Fibroblast of skin of scalp (primary cell): ENCODE measurements around the gene FAM229B. TPM values are rescaled to one million over a fixed set of nuclear protein-coding genes. Genes with fewer than 3 reads are reported as not detected.
"Not testable (repeated sequence)": the region's sequence is repeated elsewhere in the genome, so short reads cannot be mapped to it uniquely, and the experiment has no call there.

Experiments used
- DNase-seq: peaks from one replicate; pipeline ENCODE4 v3.0.0-alpha.2; 2013
- polyA plus RNA-seq, 2 experiments: library from polyadenylated mRNA; unstranded; fragments of 120-200 nt; gene quantifications; one replicate each; pipeline ENCODE4 v1.2.1, GENCODE V29; 2013; ENCODE audit not compliant: insufficient read length in 2 of 2

The FAM229B gene, protein sequence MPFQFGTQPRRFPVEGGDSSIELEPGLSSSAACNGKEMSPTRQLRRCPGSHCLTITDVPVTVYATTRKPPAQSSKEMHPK
- polyA plus RNA-seq (2013, experiment 1 of 2; ENCODE audit: insufficient read length), result 40.4 TPM
- polyA plus RNA-seq (2013, experiment 2 of 2; ENCODE audit: insufficient read length), result 40.5 TPM

DNA sequence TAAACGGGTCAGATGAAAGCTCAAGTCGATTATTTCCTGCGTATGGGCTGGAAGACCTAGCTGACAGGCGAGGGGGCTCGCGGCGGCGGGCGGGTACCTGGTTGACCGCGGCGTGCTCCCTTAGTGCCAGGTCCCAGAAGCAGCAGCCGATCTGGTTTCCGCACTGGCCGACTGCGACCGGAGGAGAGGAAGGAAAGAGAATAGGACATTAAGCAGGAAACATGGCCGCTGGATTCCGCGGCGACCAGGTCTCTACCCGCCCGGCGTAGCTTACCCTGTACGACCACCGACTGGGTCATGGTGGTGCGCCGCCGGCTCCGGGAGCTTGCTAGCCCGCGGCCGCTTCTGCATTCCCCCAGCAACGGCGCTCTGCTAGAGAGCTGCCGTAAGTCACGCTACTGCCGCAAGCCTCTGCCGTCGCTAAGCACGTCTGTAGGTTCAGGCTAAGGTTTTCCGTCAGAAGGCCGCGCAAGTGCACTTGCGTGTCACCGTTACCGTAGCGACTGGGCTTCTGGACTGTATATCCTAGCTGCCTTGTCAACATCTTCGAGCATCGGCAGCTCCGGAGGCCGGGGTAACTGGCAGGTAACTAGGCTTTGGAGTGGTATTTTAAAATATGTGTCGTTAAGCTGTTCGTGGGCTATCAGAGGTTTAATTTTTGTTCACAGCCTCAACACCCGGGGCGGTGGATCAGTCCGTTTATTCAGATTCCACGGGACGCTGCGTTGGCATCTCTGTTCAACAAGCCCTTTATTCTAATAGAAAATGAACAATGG is at the start of gene FAM229B, which contains the start of gene TUBE1:
FAM229B (plus strand) TSS at position 456 of the 776 bp plus-strand sequence. CDS start 11,693 bp downstream, outside the sequence.
TUBE1 (minus strand) TSS at position 347 of the 776 bp plus-strand sequence; CDS start at position 299, 48 bp downstream.
- DNase-seq, result peak; percentile 97

DNA sequence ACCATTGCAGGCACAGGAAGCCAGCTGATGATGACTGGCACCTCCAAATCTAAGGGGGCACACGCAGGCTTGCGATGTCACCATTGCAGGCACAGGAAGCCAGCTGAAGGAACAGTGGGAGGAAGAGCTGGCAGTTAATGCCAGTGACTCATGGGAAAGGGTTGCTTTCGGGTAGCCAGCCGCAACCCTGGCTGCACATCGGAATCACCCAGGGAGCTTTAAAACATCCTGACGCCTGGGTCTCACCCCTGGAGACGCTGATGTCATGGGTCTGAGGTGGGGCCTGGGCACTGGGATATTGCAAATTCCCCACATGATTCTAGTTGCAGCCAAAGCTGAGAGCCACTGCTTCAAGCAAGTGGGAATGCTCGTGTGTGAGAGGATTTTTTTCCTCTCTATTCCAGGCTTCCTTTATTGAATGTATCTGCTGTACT is 49.6 kb upstream of the FAM229B start:
- DNase-seq, result peak; percentile 97

DNA sequence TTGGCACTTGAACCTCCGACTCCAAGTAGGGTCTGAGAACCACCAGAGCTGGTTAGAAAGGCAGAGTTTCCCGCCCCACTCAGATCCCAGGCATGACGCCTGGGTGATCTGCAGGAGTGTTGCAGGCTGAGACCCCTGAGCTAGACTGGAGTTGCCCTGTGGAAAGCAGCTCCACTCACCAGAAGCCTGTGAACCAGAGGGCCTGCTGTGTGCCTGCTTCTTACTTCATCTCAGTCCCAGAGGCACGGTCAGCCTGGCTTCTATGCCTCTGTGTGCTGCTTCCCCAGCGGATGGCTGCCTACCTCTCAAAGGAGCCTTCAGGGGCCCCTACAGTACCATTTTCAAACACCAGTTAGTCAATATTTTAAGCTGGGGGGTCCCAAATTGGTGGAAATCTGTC is 49.1 kb upstream of the FAM229B start:
- DNase-seq, result peak; percentile 27

DNA sequence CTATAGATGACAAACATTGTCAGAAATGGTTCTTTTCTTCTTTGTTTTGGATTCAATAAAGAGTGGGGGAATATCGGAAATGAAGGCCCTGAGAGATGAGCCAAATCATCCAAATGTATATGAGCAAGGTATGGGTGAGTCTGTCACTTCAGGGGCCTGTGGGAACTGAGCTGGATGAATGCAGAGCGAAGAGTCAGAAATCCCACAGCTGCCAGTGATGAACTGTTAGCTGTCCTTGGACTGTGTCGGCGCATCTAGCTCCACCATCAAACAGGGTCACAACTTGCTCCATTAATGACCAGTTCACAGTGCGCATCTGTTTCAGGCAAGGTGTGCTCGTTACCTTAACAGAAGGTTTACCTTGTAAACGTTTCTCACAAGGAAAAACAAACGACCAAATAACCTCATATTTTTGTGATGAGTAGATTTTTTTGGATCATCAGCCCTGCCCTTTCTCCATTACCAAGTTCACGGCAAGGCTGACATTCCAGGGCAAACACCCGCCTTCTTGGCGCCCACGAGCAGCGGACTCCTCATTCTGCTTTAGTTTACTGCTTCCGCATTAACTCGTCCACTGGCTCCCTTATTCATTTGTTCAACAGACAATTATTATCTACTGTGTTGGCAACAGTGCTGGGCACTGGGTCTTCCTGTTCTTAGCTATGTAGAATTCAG is 48.5 kb upstream of the FAM229B start:
- DNase-seq, result no peak

DNA sequence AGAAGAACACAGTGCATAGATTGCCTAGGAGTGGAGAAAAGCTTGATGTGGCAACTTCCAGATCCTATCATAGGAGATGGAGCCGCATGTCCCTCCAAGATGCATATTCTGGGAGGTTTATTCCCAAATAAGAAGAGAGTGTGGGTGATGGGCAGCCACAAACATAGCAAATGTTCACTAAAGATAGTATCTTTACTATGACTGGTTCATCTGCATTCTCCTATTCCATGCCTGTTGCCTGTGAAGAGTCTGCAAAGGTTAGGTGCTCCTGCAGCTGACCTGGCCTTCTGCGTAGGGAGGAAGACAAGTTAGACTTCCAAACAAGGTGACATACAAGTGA is 48.0 kb upstream of the FAM229B start:
- no peak for DNase-seq

DNA sequence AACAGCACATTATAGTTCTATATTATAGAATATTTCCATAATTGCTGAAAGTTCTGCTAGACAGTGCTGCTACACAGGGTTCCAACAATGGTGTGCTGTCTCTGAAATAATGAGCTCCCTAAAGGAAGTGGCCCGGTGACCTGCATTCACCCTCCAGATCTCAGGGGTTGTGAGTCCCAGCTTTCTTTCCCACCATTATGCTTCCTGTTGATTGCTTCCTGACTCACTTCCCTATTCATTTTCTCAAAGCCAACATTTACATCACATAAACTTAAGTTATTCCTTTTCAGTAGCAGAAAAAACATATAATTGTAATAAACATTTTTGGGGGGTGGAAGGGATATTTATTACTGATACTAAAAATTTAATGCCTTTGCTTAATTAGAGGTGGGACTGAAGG is 46.4 kb upstream of the FAM229B start:
- DNase-seq, result no peak

DNA sequence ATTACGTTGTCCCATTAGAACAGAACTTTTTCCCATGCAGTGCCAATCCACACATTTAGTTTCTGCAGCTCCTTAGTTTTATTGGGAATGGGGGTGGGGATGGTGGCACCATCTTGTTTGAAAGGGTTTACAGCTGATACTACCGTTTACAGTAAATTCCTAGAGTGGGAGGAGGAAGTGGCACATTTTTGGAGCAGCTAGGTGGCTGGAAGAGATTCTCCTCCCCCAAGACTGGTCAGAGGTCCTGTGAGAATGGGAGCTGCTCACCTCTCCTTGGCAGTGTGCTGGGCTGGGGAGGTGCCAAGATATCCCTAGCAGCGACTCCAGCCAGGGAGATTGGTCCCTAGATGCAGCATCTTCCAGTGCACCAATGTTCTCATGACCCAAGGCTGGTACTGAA is 45.9 kb upstream of the FAM229B start:
- no peak for DNase-seq

DNA sequence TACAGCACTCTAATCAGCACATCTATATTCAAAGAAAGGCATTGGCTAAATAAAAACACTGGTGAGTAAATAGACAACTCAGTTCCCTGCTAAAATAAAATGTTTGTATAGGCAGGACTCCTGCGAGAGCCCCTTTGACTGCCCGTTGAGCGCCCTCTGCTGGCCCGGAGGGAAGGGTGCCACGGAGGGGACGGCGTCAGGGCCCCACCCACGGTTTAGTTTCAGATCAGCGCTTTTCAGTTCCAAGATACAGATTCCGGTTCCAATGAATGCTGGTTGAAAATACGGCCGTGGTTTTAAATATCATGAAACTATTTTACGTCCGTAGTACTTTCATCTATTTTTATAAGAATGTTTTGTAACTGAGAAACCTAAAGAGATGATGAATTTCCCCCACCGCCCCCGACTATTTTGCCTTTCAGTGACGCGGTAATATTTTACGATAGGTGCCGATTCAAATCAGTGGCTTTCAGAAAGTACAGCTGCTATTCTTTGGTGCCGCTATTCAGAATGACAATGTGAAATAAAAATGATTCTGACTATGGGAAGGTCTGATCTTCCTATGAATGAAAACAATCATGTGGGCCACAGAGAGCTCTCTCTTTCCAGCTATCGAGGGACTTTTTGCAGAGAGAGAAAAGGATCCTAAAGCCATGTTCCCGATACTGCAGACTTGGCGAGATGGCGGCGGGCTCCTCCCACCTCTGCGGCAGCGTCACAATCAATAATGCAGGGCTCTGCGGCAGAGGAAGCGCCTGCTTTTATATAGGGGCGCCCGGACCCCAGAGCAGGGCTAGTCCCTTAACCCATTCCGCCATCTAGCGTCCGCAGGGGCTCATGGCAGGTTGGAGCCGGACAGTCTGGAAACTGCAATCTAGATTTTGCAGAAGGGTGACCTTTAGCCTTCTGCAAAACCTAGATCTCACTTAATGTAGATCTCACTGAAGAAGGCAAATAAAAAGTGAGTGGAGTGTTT is 44.1 kb upstream of the FAM229B start:
- DNase-seq, result peak; percentile 95

DNA sequence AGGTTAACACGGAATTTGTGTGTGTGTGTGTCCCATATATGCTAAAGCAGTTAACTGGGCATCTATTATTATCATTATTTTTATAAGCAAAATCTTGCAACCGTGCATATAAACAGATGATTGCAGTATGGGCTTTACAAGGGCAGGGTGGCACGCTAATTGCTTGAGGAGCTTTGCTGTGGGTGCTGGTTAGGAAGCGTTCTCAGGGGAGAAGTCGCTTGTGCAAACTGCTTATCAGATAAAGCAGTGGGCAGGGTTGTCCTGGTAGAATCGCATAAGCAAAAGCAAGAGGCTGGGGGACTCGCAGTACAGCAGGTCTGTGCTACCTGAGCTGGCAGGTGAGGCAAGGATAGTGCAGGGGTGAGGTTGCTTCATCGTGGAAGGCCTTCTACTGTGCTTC is 43.2 kb upstream of the FAM229B start:
- DNase-seq, result no peak

DNA sequence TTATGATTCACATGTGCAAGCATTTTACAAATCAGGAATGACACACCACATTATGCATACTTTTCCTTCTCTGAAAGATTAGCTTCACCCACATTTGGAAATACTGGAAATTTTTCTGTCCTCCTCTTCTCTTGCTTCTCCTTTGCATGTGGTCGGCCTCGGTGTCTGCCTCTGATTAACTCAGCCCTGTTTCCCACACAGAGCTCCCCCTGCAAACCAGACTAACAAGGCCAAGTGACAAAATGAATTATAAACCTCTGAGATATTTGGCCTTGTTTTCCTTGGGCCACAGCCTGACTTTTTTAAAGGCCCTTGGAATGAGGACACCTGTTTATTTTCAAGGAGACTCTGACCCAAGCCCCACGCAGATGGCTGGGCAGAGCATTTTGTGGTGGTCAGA is 42.5 kb upstream of the FAM229B start:
- peak; percentile 99 for DNase-seq

DNA sequence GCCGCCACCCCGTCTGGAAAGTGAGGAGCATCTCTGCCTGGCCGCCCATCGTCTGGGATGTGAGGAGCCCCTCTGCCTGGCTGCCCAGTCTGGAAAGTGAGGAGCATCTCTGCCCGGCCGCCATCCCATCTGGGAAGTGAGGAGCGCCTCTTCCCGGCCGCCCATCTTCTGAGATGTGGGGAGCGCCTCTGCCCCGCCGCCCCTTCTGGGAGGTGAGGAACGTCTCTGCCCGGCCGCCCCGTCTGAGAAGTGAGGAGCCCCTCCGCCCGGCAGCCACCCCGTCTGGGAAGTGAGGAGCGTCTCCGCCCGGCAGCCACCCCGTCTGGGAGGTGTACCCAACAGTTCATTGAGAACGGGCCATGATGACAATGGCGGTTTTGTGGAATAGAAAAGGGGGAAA is 39.9 kb upstream of the FAM229B start:
- not testable (repeated sequence) for DNase-seq

DNA sequence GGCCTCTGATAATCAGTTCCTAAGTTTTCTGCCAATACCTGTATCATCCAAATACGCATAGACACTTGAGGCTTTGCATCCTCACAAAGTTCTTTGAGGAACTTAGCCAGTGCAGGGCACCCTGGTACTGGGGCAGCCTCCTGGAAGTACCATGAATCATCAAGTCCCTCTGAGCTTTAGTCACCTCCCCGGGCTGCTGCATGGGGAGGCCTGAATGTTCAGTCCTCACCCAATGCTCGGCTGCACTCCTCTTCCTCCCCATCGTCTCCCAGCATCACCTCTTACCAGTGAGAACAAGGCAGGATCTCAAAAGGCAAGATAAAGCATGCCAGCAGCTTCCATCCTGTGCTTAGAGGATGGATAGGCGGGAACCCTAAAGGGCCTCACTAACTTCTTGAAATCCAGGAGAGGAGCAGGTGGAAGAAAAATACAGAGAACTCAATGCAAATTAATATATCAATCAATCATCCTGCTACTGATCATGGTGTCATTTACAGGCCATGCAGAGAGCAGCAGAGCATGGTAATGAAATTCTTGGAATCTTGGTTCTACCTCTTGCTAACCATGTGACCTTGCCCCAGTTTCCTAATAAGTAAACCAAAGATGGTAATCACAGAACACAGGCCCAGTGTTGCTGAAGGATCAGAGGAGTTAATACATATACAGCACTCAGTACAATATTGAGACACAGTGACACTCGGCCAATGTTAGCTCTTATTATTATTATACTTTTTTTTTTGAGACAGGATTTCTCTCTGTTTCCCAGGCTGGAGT is 38.2 kb upstream of the FAM229B start:
- no peak for DNase-seq

DNA sequence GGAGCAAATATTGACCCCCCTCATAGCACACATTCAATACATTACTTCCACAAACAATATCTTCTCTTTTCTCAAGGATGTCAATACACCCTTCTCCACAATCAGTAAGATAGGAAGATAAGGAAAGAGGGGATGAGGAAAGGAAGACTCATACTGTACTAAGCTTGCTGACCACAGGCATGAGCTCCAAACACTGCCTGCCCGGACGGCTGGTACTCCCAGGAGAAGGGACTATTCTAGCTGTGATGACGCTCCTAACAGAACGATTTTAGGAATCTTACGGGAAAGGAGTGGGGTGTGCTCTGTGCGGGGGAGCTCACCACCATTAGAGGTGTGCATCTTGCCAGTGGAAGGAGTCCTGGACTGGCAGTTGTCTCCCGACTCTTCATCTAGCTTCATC is 37.4 kb upstream of the FAM229B start:
- no peak for DNase-seq

DNA sequence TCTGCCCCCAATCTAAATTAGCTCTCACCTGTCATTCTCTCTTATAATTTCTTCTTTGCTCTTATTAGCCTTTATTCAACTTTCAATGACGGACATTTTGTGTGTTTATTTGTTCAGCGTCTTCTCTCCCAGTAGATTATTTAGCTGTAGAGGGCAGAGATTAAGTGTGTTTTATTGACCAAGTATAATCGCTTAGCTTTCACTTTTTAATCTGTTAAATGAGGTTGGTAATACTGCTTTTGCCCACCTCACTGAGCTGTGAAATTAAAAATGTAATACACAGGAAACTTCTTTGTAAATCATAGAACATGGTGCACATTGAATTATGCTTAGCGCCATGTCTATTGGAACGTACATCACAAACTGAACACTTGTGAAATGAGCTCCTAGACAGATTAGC is 37.0 kb upstream of the FAM229B start:
- DNase-seq, result no peak

DNA sequence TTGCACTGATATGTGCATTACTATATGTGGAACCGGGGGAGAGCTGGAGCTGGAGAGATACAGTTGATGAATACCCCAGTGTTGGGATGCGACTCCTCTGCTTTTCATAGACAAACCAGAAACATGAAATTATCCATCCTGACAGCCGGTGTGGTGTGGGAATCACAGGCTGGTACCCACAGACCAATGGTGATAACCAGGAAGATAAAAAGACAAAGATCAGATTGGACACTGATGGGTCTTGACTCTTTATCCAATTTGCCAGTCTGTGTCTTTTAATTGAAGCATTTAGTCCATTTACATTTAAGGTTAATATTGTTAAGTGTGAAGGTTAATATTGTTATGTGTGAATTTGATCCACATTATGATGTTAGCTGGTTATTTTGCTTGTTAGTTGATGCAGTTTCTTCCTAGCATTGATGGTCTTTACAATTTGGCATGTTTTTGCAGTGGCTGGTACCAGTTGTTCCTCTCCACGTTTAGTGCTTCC is 36.1 kb upstream of the FAM229B start:
- not testable (repeated sequence) for DNase-seq

DNA sequence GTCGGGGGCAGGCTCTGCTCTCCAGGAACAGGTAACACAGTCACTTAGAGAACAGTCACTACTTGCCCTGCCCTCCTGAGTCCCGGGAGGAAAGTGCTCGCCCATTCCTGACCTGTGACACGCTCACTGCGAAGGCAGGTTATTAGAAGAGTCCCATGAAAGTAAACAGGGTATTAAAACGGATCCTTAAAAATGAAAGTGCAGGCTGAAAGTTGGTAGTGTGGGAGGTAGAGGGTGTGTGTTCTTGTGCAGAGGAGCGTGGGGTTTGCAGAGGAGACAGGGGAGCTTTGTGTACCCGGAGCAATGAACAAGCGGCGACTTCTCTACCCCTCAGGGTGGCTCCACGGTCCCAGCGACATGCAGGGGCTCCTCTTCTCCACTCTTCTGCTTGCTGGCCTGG is 33.4 kb upstream of the FAM229B start, which contains the start of gene CCN6:
CCN6 (plus strand) TSS at position 104 of the 400 bp plus-strand sequence; CDS start at position 358, 254 bp downstream.
- DNase-seq, result no peak

DNA sequence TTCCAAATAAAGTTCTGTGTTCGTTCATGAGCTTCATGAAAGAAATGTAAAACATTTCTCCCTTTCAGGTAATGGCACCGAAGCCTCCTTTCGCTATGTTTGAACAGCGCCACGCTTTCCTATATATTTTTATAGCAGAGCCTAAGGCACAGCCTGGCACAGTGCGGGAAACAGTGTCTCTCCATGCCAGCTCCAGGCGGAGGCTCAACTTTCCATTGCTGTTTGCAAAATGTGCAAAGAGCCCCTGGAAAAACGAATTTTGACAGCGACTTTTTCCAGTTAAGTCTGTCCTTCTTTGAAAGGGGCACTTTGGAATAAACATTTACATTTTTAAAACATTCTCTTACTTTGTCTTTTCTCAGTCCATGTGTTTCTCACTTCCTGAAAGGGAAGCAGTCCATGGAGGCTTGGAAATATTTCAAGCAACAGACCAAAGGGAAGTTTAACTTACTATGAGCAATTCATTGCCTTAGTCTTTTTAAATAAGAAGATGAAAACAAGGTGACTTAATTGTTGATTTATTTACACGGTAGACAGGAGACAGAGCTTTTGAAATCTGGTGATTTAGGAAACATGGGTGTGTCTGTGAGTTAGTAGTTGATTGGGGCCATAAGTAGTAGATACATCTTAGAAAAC is 32.7 kb upstream of the FAM229B start:
- DNase-seq, result no peak

DNA sequence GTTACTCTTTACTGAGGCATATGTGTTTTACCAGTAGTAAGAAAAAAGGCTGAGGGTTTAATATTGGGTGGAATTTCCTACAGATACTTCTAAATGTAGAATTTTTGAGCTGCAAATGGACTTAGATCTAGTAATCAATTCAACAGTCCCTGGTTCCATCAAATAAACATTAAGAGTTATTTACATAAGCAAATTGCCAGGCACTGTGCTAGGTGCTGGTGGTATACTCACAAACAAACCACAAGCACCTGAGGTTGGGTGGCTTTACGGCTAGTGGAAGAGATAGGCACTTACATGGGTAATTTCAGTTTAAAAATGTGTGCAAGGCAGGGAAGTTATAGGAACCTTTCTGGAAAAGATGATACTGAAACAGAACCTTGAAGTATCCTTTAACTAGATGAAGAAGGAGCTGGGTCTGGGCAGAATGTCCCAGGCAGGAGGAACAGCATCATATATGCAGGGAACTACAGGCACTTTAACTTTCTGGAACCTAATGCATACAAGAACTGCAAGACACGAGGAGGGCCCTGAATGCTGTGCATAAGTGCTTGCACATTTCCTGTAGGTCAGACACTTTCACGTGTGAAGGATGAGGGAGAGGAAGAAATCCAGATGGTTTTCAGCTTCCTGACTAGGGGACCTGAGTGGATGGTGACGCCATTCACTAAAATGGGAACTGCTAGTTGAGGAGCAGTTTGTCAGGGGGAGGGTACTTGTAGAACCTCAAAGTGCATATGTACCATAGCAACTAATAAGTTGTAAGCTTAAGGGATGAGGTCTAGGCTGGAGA is 29.0 kb upstream of the FAM229B start:
- no peak for DNase-seq

DNA sequence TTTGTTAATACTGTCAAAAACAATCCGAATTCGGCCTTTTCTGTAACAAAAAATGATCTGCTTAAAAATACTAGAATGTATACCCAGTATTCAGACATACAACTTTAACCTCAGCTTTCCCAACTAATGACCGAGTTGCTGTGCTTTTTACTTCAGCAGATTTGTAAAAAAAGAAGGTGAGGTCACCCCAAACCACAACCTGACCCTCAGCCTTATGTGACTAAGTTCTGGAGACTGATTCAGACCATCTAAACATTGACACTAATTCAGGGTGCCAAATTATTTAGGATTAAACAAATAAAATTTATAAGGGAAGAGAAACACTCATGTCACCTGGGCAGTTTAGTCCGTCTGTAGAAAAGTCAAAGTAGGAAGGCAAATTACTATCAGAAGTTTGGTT is 25.8 kb upstream of the FAM229B start:
- no peak for DNase-seq

DNA sequence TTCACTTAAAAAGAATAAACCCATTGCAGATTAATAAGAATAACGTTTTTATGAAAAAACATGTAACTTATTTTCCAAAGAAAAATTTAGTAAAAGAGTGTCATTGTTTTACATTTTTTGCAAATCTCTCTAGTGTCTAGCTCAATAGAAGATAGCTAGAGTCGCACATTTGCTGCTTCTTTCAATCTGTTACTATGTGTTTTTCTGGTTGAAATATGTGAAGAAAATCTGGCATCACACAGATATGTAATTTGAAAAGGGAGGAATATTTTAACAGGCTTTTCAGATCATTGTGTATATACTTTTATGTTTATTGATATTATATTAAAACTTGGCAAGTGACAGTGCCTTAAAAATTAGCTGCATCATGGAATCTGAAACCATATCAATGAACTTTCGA is 24.4 kb upstream of the FAM229B start:
- no peak for DNase-seq
